SK-N-SH (cell line): ENCODE measurements around the gene INS. TPM values are rescaled to one million over a fixed set of nuclear protein-coding genes. Genes with fewer than 3 reads are reported as not detected.

ENCODE experiments used
- CTCF ChIA-PET: fragments of 300-600, 350-600 bp; formaldehyde crosslinking; extraction: SDS; loops from one replicate; lab custom pipeline; 2021; lab: Yijun Ruan, JAX
- POLR2A ChIA-PET: fragments of 350-600 bp; sonication (Branson Sonifier 250); formaldehyde crosslinking; extraction: SDS; loops from one replicate; lab custom pipeline; 2020; ENCODE audit warnings: antibody characterized with exemption, inconsistent platforms; lab: Yijun Ruan, JAX
- DNase-seq: peaks from one replicate; pipeline ENCODE4 v3.0.0; 2012
- H2AFZ ChIP-seq: fragments of 200-600 bp; sonication (generic); 2 replicates; pipeline ENCODE4 v1.8.1; 2016; ENCODE audit warnings: antibody characterized with exemption, mild to moderate bottlenecking, low read depth
- H3F3A ChIP-seq: fragments of 200-600 bp; sonication (generic); replicated peaks from 2 replicates; pipeline ENCODE3; 2016; ENCODE audit warnings: antibody characterized with exemption, mild to moderate bottlenecking; ENCODE audit not compliant: insufficient read depth
- H3K27ac ChIP-seq, 2 experiments: fragments of 200-500 bp in 1 of 2; fragments of 200-600 bp in 1 of 2; sonication (Bioruptor generic) in 1 of 2; sonication (generic), shearing (Covaris generic) in 1 of 2; 2 replicates each; pipeline versions ENCODE4 v1.5.1 to v1.6.1; 2014 to 2016; ENCODE audit warnings: low read depth in 2 of 2, inconsistent platforms in 1 of 2, low read length in 1 of 2, mild to moderate bottlenecking in 1 of 2, mixed read lengths in 1 of 2
- H3K27me3 ChIP-seq: fragments of 200-600 bp; sonication (generic), shearing (Covaris generic); 2 replicates; pipeline ENCODE4 v1.6.1; 2016; ENCODE audit warnings: mixed run types; ENCODE audit not compliant: insufficient read depth
- H3K36me3 ChIP-seq, 2 experiments: fragments of 200-500 bp in 1 of 2; fragments of 200-600 bp in 1 of 2; sonication (Bioruptor generic) in 1 of 2; sonication (generic) in 1 of 2; replicated peaks in 1 of 2; 2 replicates each; pipeline versions ENCODE3 to v1.5.1; 2014 to 2016; ENCODE audit warnings: low read length in 1 of 2, mild to moderate bottlenecking in 1 of 2; ENCODE audit not compliant: insufficient read depth in 2 of 2, control insufficient read depth in 1 of 2
- H3K4me1 ChIP-seq, 2 experiments: fragments of 200-500 bp in 1 of 2; fragments of 200-600 bp in 1 of 2; sonication (Bioruptor generic) in 1 of 2; sonication (generic), shearing (Covaris generic) in 1 of 2; 2 replicates each; pipeline versions ENCODE4 v1.5.1 to v1.6.1; 2014 to 2016; ENCODE audit warnings: low read depth in 1 of 2, low read length in 1 of 2, mixed run types in 1 of 2; ENCODE audit not compliant: insufficient read depth in 2 of 2, control insufficient read depth in 1 of 2
- H3K4me2 ChIP-seq: fragments of 200-600 bp; sonication (generic), shearing (Covaris generic); 2 replicates; pipeline ENCODE4 v1.6.1; 2017; ENCODE audit warnings: mixed run types
- H3K4me3 ChIP-seq, 2 experiments: fragments of 200-500 bp in 1 of 2; fragments of 200-600 bp in 1 of 2; sonication (Bioruptor generic) in 1 of 2; sonication (generic), shearing (Covaris generic) in 1 of 2; 2 replicates each; pipeline versions ENCODE4 v1.5.1 to v1.8.1; 2014 to 2016; ENCODE audit warnings: low read depth in 2 of 2, inconsistent platforms in 1 of 2, low read length in 1 of 2, mild to moderate bottlenecking in 1 of 2, mixed read lengths in 1 of 2, moderate library complexity in 1 of 2
- H3K79me2 ChIP-seq: fragments of 200-600 bp; sonication (generic); 2 replicates; pipeline ENCODE4 v1.8.1; 2017; ENCODE audit warnings: mild to moderate bottlenecking; ENCODE audit not compliant: insufficient read depth
- H3K9ac ChIP-seq: fragments of 200-600 bp; sonication (generic); 2 replicates; pipeline ENCODE4 v1.6.1; 2017; ENCODE audit warnings: mixed run types
- H3K9me2 ChIP-seq: fragments of 200-600 bp; sonication (generic); 2 replicates; pipeline ENCODE4 v1.6.1; 2017; ENCODE audit warnings: mixed run types
- H3K9me3 ChIP-seq: fragments of 200-600 bp; sonication (generic); 2 replicates; pipeline ENCODE4 v1.6.1; 2017; ENCODE audit warnings: mixed run types, mild to moderate bottlenecking, moderate library complexity
- H4K20me1 ChIP-seq: fragments of 200-600 bp; sonication (generic); 2 replicates; pipeline ENCODE4 v1.6.1; 2017; ENCODE audit warnings: mild to moderate bottlenecking, mixed run types; ENCODE audit not compliant: insufficient read depth
- EZH2phosphoT487 ChIP-seq: fragments of 200-600 bp; sonication (generic); IDR thresholded peaks from 2 replicates; pipeline ENCODE4 v1.6.1; 2017; ENCODE audit warnings: low read depth, mixed run types, mild to moderate bottlenecking, antibody characterized with exemption, moderate library complexity, borderline replicate concordance
- GABPA ChIP-seq: IDR thresholded peaks from 2 replicates; pipeline ENCODE4 v1.4.0; 2012; ENCODE audit warnings: low read depth, mild to moderate bottlenecking
- IRF3 ChIP-seq: fragments of 150-350 bp; IDR thresholded peaks from 2 replicates; pipeline ENCODE4 v1.6.1; 2016; ENCODE audit warnings: mild to moderate bottlenecking, low read depth, low read length
- JUND ChIP-seq: IDR thresholded peaks from 2 replicates; pipeline ENCODE4 v1.4.0; 2012
- MXI1 ChIP-seq: IDR thresholded peaks from 2 replicates; pipeline ENCODE4 v1.6.1; 2012; ENCODE audit warnings: mild to moderate bottlenecking, low read depth, low read length, improper control_type of control experiment
- NFIC ChIP-seq: IDR thresholded peaks from 2 replicates; pipeline ENCODE4 v1.4.0; 2012; ENCODE audit warnings: borderline replicate concordance
- NRF1 ChIP-seq: IDR thresholded peaks from 2 replicates; pipeline ENCODE4 v1.6.1; 2012; ENCODE audit warnings: low read depth, mild to moderate bottlenecking, low read length
- RAD21 ChIP-seq: IDR thresholded peaks from 2 replicates; pipeline ENCODE4 v1.6.1; 2012; ENCODE audit warnings: mild to moderate bottlenecking, low read length
- RCOR1 ChIP-seq: fragments of 150-350 bp; IDR thresholded peaks from 2 replicates; pipeline ENCODE4 v1.6.1; 2017; ENCODE audit warnings: antibody characterized with exemption, low read length
- REST ChIP-seq: IDR thresholded peaks from 2 replicates; pipeline ENCODE4 v1.6.1; 2012; ENCODE audit warnings: mild to moderate bottlenecking, low read depth, low read length, moderate library complexity
- RFX5 ChIP-seq: IDR thresholded peaks from 2 replicates; pipeline ENCODE4 v1.6.1; 2012; ENCODE audit warnings: mild to moderate bottlenecking, improper control_type of control experiment, low read length
- TAF1 ChIP-seq: IDR thresholded peaks from 2 replicates; pipeline ENCODE4 v1.6.1; 2012; ENCODE audit warnings: low read depth, mild to moderate bottlenecking, low read length, moderate library complexity, borderline replicate concordance
- USF1 ChIP-seq: IDR thresholded peaks from 2 replicates; pipeline ENCODE4 v1.4.0; 2012; ENCODE audit warnings: low read depth, borderline replicate concordance
- YY1 ChIP-seq: IDR thresholded peaks from 2 replicates; pipeline ENCODE4 v1.4.0; 2012; ENCODE audit warnings: low read depth, mild to moderate bottlenecking
- whole genome bisulfite sequencing: methylation state at CpG from one replicate; pipeline ENCODE4 v1.1.6; 2017; ENCODE audit warnings: low lambda C conversion rate; 5-methylcytosine and 5-hydroxymethylcytosine counted together
- polyA plus RNA-seq, 3 experiments: library from polyadenylated mRNA; depleted of rRNA; stranded (reverse); fragments of >200 nt; gene quantifications; 2 replicates each; pipeline ENCODE4 v1.2.3, GENCODE V29; 2012

Gene INS
- polyA plus RNA-seq, 1 of the 3 experiments (the other 2 are of a cell fraction): not detected

- no peak overlapping the region for H3K9ac ChIP-seq
- DNase-seq: peak; percentile 45
- no peak for TF ChIP-seq EZH2phosphoT487
- TF ChIP-seq, all 33 proteins: peak for 0
- H4K20me1 ChIP-seq: no peaks in the 10 kb centered on the region
- no peaks in the 10 kb centered on the region for H3F3A ChIP-seq
- H3K79me2 ChIP-seq: no peaks in the 10 kb centered on the region
- ChIA-PET CTCF (interaction anchor here (0.6 to 4.4 kb wide), 10 partner anchors 10 to 323 kb away, joined by 3 to 38 read pairs (median 6); no protein-coding TSS in a partner anchor), POLR2A (interaction anchor here (1.3 kb wide), 1 partner anchor 169 kb away, joined by 5 read pairs; the partner anchor contains the start of gene CD81)
- no peak overlapping the region for H3K4me2 ChIP-seq
- H3K36me3 ChIP-seq: no peaks in the 10 kb centered on the region
- WGBS: 50% methylated on average over 16 of the region's 24 CpGs
- no peaks in the 10 kb centered on the region for H3K27me3 ChIP-seq
- H3K4me3 ChIP-seq: no peak overlapping the region
- no peaks in the 10 kb centered on the region for H3K9me2 ChIP-seq
- no peak overlapping the region for H2AFZ ChIP-seq
- H3K27ac ChIP-seq: no peak overlapping the region; a peak in 1 of 4 replicates
- H3K9me3 ChIP-seq: no peaks in the 10 kb centered on the region
- H3K4me1 ChIP-seq: peaks cover 0 to 21% of the 10 kb centered on the region in 2 experiments; a peak in 1 of 4 replicates
These were observed 47.0 kb upstream of the INS start for GRCh38 chr11:2207773-2208621.

GRCh38 chr11:2207212-2207611, 46.2 kb upstream of the INS start:
- no peak for DNase-seq
- TF ChIP-seq YY1: no peak
- TF ChIP-seq MXI1: no peak
- no peak for TF ChIP-seq RAD21
- 63% methylated on average over 6 of the region's 11 CpGs for WGBS
- no peaks in the 10 kb centered on the region for H3K36me3 ChIP-seq
- no peak overlapping the region for H3K4me3 ChIP-seq
- no peaks in the 10 kb centered on the region for H4K20me1 ChIP-seq
- H2AFZ ChIP-seq: no peak overlapping the region
- no peak overlapping the region for H3K4me2 ChIP-seq
- H3K79me2 ChIP-seq: no peaks in the 10 kb centered on the region
- H3K9me3 ChIP-seq: no peaks in the 10 kb centered on the region
- no peaks in the 10 kb centered on the region for H3F3A ChIP-seq
- H3K27me3 ChIP-seq: no peaks in the 10 kb centered on the region
- ChIA-PET CTCF (interaction anchor here (0.8 to 4.4 kb wide), 4 partner anchors 9 to 324 kb away, joined by 3 to 38 read pairs (median 13); no protein-coding TSS in a partner anchor), POLR2A (no interaction called here)
- no peaks in the 10 kb centered on the region for H3K9me2 ChIP-seq
- H3K9ac ChIP-seq: no peak overlapping the region
- no peak overlapping the region for H3K27ac ChIP-seq
- peaks cover 0 to 14% of the 10 kb centered on the region in 2 experiments; a peak in 1 of 4 replicates for H3K4me1 ChIP-seq

- Histone ChIP-seq H3K4me2 (no peak overlapping the region), H3K36me3 (no peaks in the 10 kb centered on the region), H3K79me2 (no peaks in the 10 kb centered on the region), H3K27me3 (no peaks in the 10 kb centered on the region), H2AFZ (no peak overlapping the region), H3K9me3 (no peaks in the 10 kb centered on the region), H3K27ac (no peak overlapping the region), H3K9ac (no peak overlapping the region), H3F3A (no peaks in the 10 kb centered on the region), H3K4me3 (no peak overlapping the region), H4K20me1 (no peaks in the 10 kb centered on the region), H3K4me1 (peaks cover 0 to 14% of the 10 kb centered on the region in 2 experiments; a peak in 1 of 4 replicates), H3K9me2 (no peaks in the 10 kb centered on the region)
- ChIA-PET POLR2A (no interaction called here), CTCF (interaction anchor here (3.1 kb wide), 1 partner anchor 8 kb away, joined by 19 read pairs; no protein-coding TSS in a partner anchor)
- DNase-seq: no peak
- 38% methylated on average over 7 of the region's 12 CpGs for WGBS
- TF ChIP-seq IRF3: no peak
- TF ChIP-seq JUND: no peak
- TF ChIP-seq RFX5: no peak
- TF ChIP-seq RCOR1: no peak
- TF ChIP-seq YY1: no peak
- TF ChIP-seq REST: no peak
- TF ChIP-seq NFIC: no peak
- no peak for TF ChIP-seq USF1
- TF ChIP-seq NRF1: no peak
- no peak for TF ChIP-seq GABPA
- no peak for TF ChIP-seq TAF1
These were observed 45.1 kb upstream of the INS start for GRCh38 chr11:2205981-2206690.
